Adrenal gland (tissue), 12 donors: ENCODE measurements around the gene ELOVL2. TPM values are rescaled to one million over a fixed set of nuclear protein-coding genes. Genes with fewer than 3 reads are reported as not detected.
"Not testable (repeated sequence)": the region's sequence is repeated elsewhere in the genome, so short reads cannot be mapped to it uniquely, and the experiment has no call there.

Source experiments
- DNase-seq, 7 donors: peaks; one replicate each; pipeline ENCODE4 v3.0.0-alpha.2; 2019 to 2020
- H3K27ac ChIP-seq, 5 donors: fragments of 200-600 bp; sonication (generic) in 4 of 5; 1 replicate in 3 of 5; 2 replicates in 2 of 5; pipeline versions ENCODE4 v1.5.1 to v1.8.0; 2016 to 2020; ENCODE audit warnings: mild to moderate bottlenecking in 1 of 5
- H3K27me3 ChIP-seq: fragments of 200-600 bp; 2 replicates; pipeline ENCODE4 v1.8.0; 2021
- H3K36me3 ChIP-seq, 2 donors: fragments of 200-600 bp; replicated peaks in 1 of 2; 1 replicate in 1 of 2; 2 replicates in 1 of 2; pipeline versions ENCODE4 v1.5.1 to v1.8.0; 2018 to 2022
- H3K4me1 ChIP-seq, 2 donors: fragments of 200-600 bp; replicated peaks in 1 of 2; 1 replicate in 1 of 2; 2 replicates in 1 of 2; pipeline versions ENCODE4 v1.5.1 to v1.8.0; 2018 to 2021
- H3K4me3 ChIP-seq, 4 donors: fragments of 200-600 bp; sonication (generic) in 3 of 4; one replicate each; pipeline ENCODE4 v1.5.1; 2016 to 2018
- H3K9me3 ChIP-seq, 3 donors: fragments of 200-600 bp; sonication (generic) in 1 of 3; replicated peaks in 1 of 3; 1 replicate in 2 of 3; 2 replicates in 1 of 3; pipeline versions ENCODE4 v1.5.1 to v1.8.0; 2016 to 2021
- CTCF ChIP-seq, 6 experiments: fragments of 450-650 bp in 4 of 6; fragments of 200-600 bp in 2 of 6; sonication (generic) in 1 of 6; IDR thresholded peaks; 1 replicate in 5 of 6; 2 replicates in 1 of 6; pipeline versions ENCODE4 v1.5.1 to v1.8.0; 2016 to 2021; ENCODE audit warnings: antibody characterized with exemption in 6 of 6, mild to moderate bottlenecking in 2 of 6, moderate library complexity in 1 of 6
- POLR2A ChIP-seq, 2 donors: fragments of 450-650 bp; IDR thresholded peaks; one replicate each; pipeline ENCODE4 v1.6.1; 2017; ENCODE audit warnings: antibody characterized with exemption in 2 of 2, mild to moderate bottlenecking in 2 of 2, moderate library complexity in 1 of 2
- WGBS, 4 donors: extraction: QIAGEN DNeasy Blood & Tissue Kit in 2 of 4; methylation state at CpG; one replicate each; pipeline versions ENCODE4 v1.1.5 to v1.1.7; 2013 to 2017; 5-methylcytosine and 5-hydroxymethylcytosine counted together
- intact Hi-C, 2 donors: fragments of 100-400 bp; cut with DNase I; formaldehyde crosslinking; loops; one replicate each; pipeline versions ENCODE4 v1.14.1 to v1.15.0; 2022 to 2023
- polyA plus RNA-seq, 3 donors: library from polyadenylated mRNA; stranded (reverse); fragments of 200-250 nt in 2 of 3; fragments of 350-450 nt in 1 of 3; fragmentation: Illumina TruSeq in 1 of 3; extraction: RNeasy Lipid Tissue Mini Kit (QIAGEN cat#74804) in 1 of 3; gene quantifications; one replicate each; pipeline ENCODE4 v1.2.3, GENCODE V29; 2013 to 2014
- total RNA-seq, 9 donors: library from RNA; depleted of rRNA in 4 of 9; stranded (reverse); fragments of >200 nt in 4 of 9; fragments of 120-200 nt in 1 of 9; fragmentation: NEBNext Ultra II Directional in 1 of 9; extraction: Animal tissue kit (Norgen Biotek cat#: 25700) in 1 of 9; gene quantifications; one replicate each; pipeline versions ENCODE4 v1.1.0 to v1.2.4, GENCODE V29; 2013 to 2023
- donor health status: healthy with polysubstance abuse.
- donor health status: Bipolar disorder and iron deficiency.
- donor health status: DM: yes; HTN: yes; CAD: no.
- donor health status: DM: no; HTN: no; CAD: no.
- donor health status: DM: no; HTN: no; CAD: no.
- donor health status: DM: yes; HTN: yes; CAD: no.

The ELOVL2 gene
- total and polyA plus RNA-seq, 12 donors = 0.34 to 1.8 (median 0.92) TPM

- H3K27me3 ChIP-seq = peaks cover 5% of the 10 kb centered on the region
- no peak overlapping the region for H3K4me3 ChIP-seq
- intact Hi-C loops = no loop called here
- WGBS, 4 donors = 44 to 73% (median 64%) methylated on average over 1 of the region's 1 CpG
- H3K4me1 ChIP-seq = no peaks in the 10 kb centered on the region
- H3K27ac ChIP-seq = no peak overlapping the region
- no peaks in the 10 kb centered on the region for H3K9me3 ChIP-seq
- H3K36me3 ChIP-seq = no peaks in the 10 kb centered on the region
- no peak for DNase-seq
- TF ChIP-seq POLR2A (IDR thresholded peaks at IDR 0.05) (no peak), CTCF (IDR thresholded peaks at IDR 0.05) (no peak)
These were observed 35.3 kb downstream of the ELOVL2 start for GRCh38 chr6:11008821-11009220.

- Histone ChIP-seq H3K36me3 (no peaks in the 10 kb centered on the region), H3K27me3 (peaks cover 5% of the 10 kb centered on the region), H3K4me1 (no peaks in the 10 kb centered on the region), H3K9me3 (no peaks in the 10 kb centered on the region), H3K4me3 (no peak overlapping the region), H3K27ac (no peak overlapping the region)
- WGBS, 4 donors = 68 to 81% (median 70%) methylated on average over 9 to 10 of the region's 10 CpGs
- intact Hi-C loops = no loop called here
- no peak for TF ChIP-seq POLR2A (IDR thresholded peaks at IDR 0.05)
- no peak for TF ChIP-seq CTCF (IDR thresholded peaks at IDR 0.05)
- DNase-seq = no peak
These were observed 36.1 kb downstream of the ELOVL2 start for GRCh38 chr6:11007715-11008608.

GRCh38 chr6:11006061-11006460 is 38.0 kb downstream of the ELOVL2 start:
- H3K4me3 ChIP-seq = no peak overlapping the region
- TF ChIP-seq POLR2A (IDR thresholded peaks at IDR 0.05) (no peak), CTCF (IDR thresholded peaks at IDR 0.05) (no peak)
- no peaks in the 10 kb centered on the region for H3K36me3 ChIP-seq
- WGBS, 4 donors = 56 to 68% (median 66%) methylated on average over 4 of the region's 4 CpGs
- H3K9me3 ChIP-seq = no peaks in the 10 kb centered on the region
- peaks cover 3% of the 10 kb centered on the region for H3K27me3 ChIP-seq
- intact Hi-C loops = no loop called here
- H3K27ac ChIP-seq = no peak overlapping the region
- no peaks in the 10 kb centered on the region for H3K4me1 ChIP-seq
- no peak for DNase-seq

GRCh38 chr6:11003297-11003696 is 40.8 kb downstream of the ELOVL2 start:
- H3K36me3 ChIP-seq, H3K27me3 ChIP-seq, H3K4me1 ChIP-seq, DNase-seq, H3K27ac ChIP-seq, H3K4me3 ChIP-seq, intact Hi-C loops, H3K9me3 ChIP-seq: not testable (repeated sequence)
- 81 to 91% (median 85%) methylated on average over 5 of the region's 5 CpGs for WGBS, 4 donors

GRCh38 chr6:11002176-11002575 is 41.9 kb downstream of the ELOVL2 start:
- no peaks in the 10 kb centered on the region for H3K9me3 ChIP-seq
- no peaks in the 10 kb centered on the region for H3K36me3 ChIP-seq
- no peak overlapping the region for H3K27ac ChIP-seq
- H3K4me1 ChIP-seq = no peaks in the 10 kb centered on the region
- 70 to 88% (median 80%) methylated on average over 2 of the region's 2 CpGs for WGBS, 4 donors
- intact Hi-C loops = no loop called here
- H3K27me3 ChIP-seq = no peaks in the 10 kb centered on the region
- no peak for DNase-seq
- no peak overlapping the region for H3K4me3 ChIP-seq
- TF ChIP-seq CTCF (IDR thresholded peaks at IDR 0.05) (no peak), POLR2A (IDR thresholded peaks at IDR 0.05) (no peak)
